Testis (tissue), 2 donors: ENCODE measurements around the gene EHMT2.

ENCODE experiments used
- CTCF ChIP-seq, 3 experiments: fragments of 450-650 bp in 2 of 3; fragments of 200-600 bp in 1 of 3; sonication (generic) in 1 of 3; IDR thresholded peaks; one replicate each; pipeline ENCODE4 v1.5.1; 2016 to 2019; ENCODE audit warnings: antibody characterized with exemption in 3 of 3, mild to moderate bottlenecking in 2 of 3, moderate library complexity in 1 of 3
- POLR2A ChIP-seq: fragments of 450-650 bp; IDR thresholded peaks from one replicate; pipeline ENCODE4 v1.6.1; 2017; ENCODE audit warnings: antibody characterized with exemption, mild to moderate bottlenecking, moderate library complexity

GRCh38 chr6:31836474-31837368, 60.8 kb downstream of the EHMT2 start:
- no peak for TF ChIP-seq CTCF (IDR thresholded peaks at IDR 0.05)
- TF ChIP-seq POLR2A = no peak
